ENCODE results near the gene LZTS3. TPM values are rescaled to one million over a fixed set of nuclear protein-coding genes. Genes with fewer than 3 reads are reported as not detected.

The LZTS3 gene
- total and polyA plus RNA-seq, 2 of the 13 experiments (the other 11 are each of a cell fraction or from before 2014, with no cell fraction given), result 10.1 to 31.3 TPM

- TF ChIP-seq CREBL2 (CRISPR knock-in tag; IDR thresholded peaks at IDR 0.05; ENCODE audit: borderline replicate concordance) (no peak), ZFP37 (CRISPR knock-in tag; IDR thresholded peaks at IDR 0.05; ENCODE audit: borderline replicate concordance) (no peak), ATF5 (CRISPR knock-in tag; IDR thresholded peaks at IDR 0.05; ENCODE audit: low read depth) (0 out of 2 replicates have a peak, but pooled peaks have one; percentile 24), CREM (IDR thresholded peaks at IDR 0.05) (no peak), CREM (CRISPR knock-in tag; IDR thresholded peaks at IDR 0.05) (no peak), TFAP4 (IDR thresholded peaks at IDR 0.05; ENCODE audit: borderline replicate concordance, low read depth) (no peak), MAFG (CRISPR knock-in tag; IDR thresholded peaks at IDR 0.05) (no peak), NFATC3 (CRISPR knock-in tag; IDR thresholded peaks at IDR 0.05) (0 out of 2 replicates have a peak, but pooled peaks have one; percentile 3), ZNF556 (CRISPR knock-in tag; IDR thresholded peaks at IDR 0.05; ENCODE audit: borderline replicate concordance) (no peak), E2F5 (CRISPR knock-in tag; conservative IDR thresholded peaks at IDR 0.05) (peak; percentile 18; the same call in 1 of the 2 replicates), JUN (CRISPR knock-in tag; IDR thresholded peaks at IDR 0.05) (no peak), ZFP1 (CRISPR knock-in tag; IDR thresholded peaks at IDR 0.05) (no peak), ZNF646 (CRISPR knock-in tag; IDR thresholded peaks at IDR 0.05) (no peak), RXRA (CRISPR knock-in tag; IDR thresholded peaks at IDR 0.05) (no peak; the same call in 1 of the 2 replicates), ZSCAN22 (CRISPR knock-in tag; IDR thresholded peaks at IDR 0.05) (no peak; the same call in 1 of the 2 replicates), ZSCAN25 (CRISPR knock-in tag; IDR thresholded peaks at IDR 0.05) (no peak), KLF15 (CRISPR knock-in tag; IDR thresholded peaks at IDR 0.05; ENCODE audit: borderline replicate concordance) (peak; percentile 69; the same call in 1 of the 2 replicates), CERS6 (CRISPR knock-in tag; IDR thresholded peaks at IDR 0.05) (no peak), ZNF350 (CRISPR knock-in tag; IDR thresholded peaks at IDR 0.05; ENCODE audit: borderline replicate concordance, low read depth) (peak; percentile 41; the same call in 1 of the 2 replicates)
Measured at GRCh38 chr20:3203315-3204123, 30.2 kb upstream of the LZTS3 start (continued).
